ENCODE data around the gene C11orf86.
A peak's percentile ranks its signal among the peaks of the same experiment; 100 is the strongest.

Gene C11orf86

DNA sequence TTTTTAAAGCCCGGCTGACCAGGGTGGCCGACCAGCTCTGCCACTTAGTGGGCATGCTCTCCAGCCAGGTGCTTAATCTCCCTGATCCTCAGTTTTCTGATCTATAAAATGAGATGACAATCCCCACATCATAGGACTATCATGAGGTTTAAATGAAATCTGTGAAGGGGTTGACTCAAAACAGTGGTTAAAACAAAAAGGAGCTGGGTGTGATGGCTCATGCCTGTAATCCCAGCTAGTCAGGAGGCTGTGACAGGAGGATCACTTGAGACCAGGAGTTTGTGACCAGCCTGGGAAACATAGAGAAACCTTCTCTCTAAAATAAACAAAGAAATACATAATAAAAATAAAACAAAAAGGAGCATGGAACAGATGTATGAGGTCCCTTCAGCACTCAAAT, 3.6 kb upstream of the C11orf86 start:
- no peak overlapping the region for H3K4me3 ChIP-seq (ENCODE audit: low read depth, low read length)
- TF ChIP-seq, protein P1, sequence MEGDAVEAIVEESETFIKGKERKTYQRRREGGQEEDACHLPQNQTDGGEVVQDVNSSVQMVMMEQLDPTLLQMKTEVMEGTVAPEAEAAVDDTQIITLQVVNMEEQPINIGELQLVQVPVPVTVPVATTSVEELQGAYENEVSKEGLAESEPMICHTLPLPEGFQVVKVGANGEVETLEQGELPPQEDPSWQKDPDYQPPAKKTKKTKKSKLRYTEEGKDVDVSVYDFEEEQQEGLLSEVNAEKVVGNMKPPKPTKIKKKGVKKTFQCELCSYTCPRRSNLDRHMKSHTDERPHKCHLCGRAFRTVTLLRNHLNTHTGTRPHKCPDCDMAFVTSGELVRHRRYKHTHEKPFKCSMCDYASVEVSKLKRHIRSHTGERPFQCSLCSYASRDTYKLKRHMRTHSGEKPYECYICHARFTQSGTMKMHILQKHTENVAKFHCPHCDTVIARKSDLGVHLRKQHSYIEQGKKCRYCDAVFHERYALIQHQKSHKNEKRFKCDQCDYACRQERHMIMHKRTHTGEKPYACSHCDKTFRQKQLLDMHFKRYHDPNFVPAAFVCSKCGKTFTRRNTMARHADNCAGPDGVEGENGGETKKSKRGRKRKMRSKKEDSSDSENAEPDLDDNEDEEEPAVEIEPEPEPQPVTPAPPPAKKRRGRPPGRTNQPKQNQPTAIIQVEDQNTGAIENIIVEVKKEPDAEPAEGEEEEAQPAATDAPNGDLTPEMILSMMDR (IDR thresholded peaks at IDR 0.05; ENCODE audit: low read depth, low read length, missing control alignments) = no peak
- DNase-seq (ENCODE audit: low read depth) = no peak
- in situ Hi-C loops (cut with HindIII; ENCODE audit: low sequenced_read_pairs) = no loop called here

DNA sequence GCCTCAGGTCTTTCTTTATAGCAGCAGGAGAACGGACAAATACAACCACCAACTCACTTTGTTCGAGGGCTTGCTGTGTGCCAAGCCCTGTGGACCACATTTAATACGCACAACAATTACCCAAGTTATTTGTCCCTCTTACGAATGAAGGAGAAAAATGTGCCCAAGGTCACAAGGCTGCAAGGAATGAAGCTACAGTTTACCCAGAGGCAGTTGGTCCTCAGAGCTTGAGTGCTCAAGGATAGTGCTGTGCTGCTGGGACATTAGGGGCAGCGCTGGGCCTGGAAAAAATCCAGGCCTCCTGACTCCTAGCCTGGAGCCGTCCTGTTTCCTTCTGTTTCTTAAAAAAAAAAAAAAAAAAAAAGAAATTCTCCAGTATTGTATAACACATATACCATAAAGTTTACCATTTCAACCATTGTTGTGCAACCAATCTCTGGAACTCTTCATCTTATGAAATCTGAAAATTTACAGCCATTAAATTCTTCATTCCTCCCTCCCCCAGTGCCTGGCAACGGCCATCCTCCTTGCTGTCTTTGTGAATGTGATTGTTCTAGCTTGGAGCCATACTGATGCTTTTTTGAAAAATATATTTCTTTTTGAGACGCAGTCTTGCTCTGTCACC, 1.0 kb upstream of the C11orf86 start:
- H3K4me3 ChIP-seq (ENCODE audit: low read depth, low read length) = no peak overlapping the region
- in situ Hi-C loops (cut with HindIII; ENCODE audit: low sequenced_read_pairs) = no loop called here
- TF ChIP-seq, protein P1 (IDR thresholded peaks at IDR 0.05; ENCODE audit: low read depth, low read length, missing control alignments) = no peak
- DNase-seq (ENCODE audit: low read depth) = no peak

GRCh38 chr11:66975405-66976027, 412 bp downstream of the C11orf86 start:
- TF ChIP-seq, protein P1 (IDR thresholded peaks at IDR 0.05; ENCODE audit: low read depth, low read length, missing control alignments) = no peak
- in situ Hi-C loops (cut with HindIII; ENCODE audit: low sequenced_read_pairs) = no loop called here
- no peak for DNase-seq (ENCODE audit: low read depth)
- no peak overlapping the region for H3K4me3 ChIP-seq (ENCODE audit: low read depth, low read length)

DNA sequence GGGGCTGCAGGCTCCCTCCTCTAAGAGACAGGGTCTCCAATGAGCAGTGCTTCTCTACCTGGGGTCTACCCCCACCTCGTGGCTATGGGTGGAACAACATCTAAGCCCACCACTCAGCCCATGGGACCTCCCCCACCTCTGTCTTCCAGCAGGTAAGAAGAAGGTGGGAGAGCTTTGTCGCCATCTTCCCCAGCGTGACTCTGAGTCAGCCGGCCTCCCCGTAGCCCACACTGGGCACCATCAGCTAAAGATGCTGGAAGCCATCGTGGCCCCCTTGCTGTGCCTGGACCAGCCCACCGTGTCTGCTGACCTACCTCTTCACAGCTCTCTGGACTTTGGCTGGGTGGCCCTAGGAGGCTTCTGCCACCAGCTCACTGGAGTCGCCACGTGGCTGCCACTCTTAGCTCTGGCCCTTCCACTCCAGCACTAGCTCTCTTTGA, 944 bp downstream of the C11orf86 start:
- no peak for DNase-seq (ENCODE audit: low read depth)
- TF ChIP-seq, protein P1 (IDR thresholded peaks at IDR 0.05; ENCODE audit: low read depth, low read length, missing control alignments) = peak; percentile 93
- H3K4me3 ChIP-seq (ENCODE audit: low read depth, low read length) = no peak overlapping the region
- in situ Hi-C loops (cut with HindIII; ENCODE audit: low sequenced_read_pairs) = no loop called here

GRCh38 chr11:66976925-66977324, 1.8 kb downstream of the C11orf86 start:
- H3K4me3 ChIP-seq (ENCODE audit: low read depth, low read length) = no peak overlapping the region
- DNase-seq (ENCODE audit: low read depth) = no peak
- in situ Hi-C loops (cut with HindIII; ENCODE audit: low sequenced_read_pairs) = no loop called here
- TF ChIP-seq, protein P1 (IDR thresholded peaks at IDR 0.05; ENCODE audit: low read depth, low read length, missing control alignments) = no peak

- TF ChIP-seq, protein P1 (IDR thresholded peaks at IDR 0.05; ENCODE audit: low read depth, low read length, missing control alignments) = no peak
- in situ Hi-C loops (cut with HindIII; ENCODE audit: low sequenced_read_pairs) = no loop called here
- DNase-seq (ENCODE audit: low read depth) = no peak
- no peak overlapping the region for H3K4me3 ChIP-seq (ENCODE audit: low read depth, low read length)
These were observed 3.1 kb downstream of the C11orf86 start for GRCh38 chr11:66978229-66978628.

All from astrocyte of the cerebellum (primary cell).